HepG2 (cell line): Measurements from ENCODE around the gene CMIP. TPM values are rescaled to one million over a fixed set of nuclear protein-coding genes. Genes with fewer than 3 reads are reported as not detected.

Experiments
- ARNT2 ChIP-seq: sonication (generic); formaldehyde crosslinking; IDR thresholded peaks from 2 replicates; pipeline ENCODE4 v1.8.0; 2022; ENCODE audit warnings: mild to moderate bottlenecking, low read depth, missing genetic modification reagents, moderate library complexity
- ATF7 ChIP-seq, 2 experiments: fragments of 450-650 bp in 1 of 2; sonication (generic) in 1 of 2; formaldehyde crosslinking in 1 of 2; IDR thresholded peaks; 2 replicates each; pipeline versions ENCODE4 v1.4.0 to v1.6.1; 2016 to 2020; ENCODE audit warnings: antibody characterized with exemption in 1 of 2, mild to moderate bottlenecking in 1 of 2, missing genetic modification reagents in 1 of 2
- CENPT ChIP-seq: sonication (generic); formaldehyde crosslinking; IDR thresholded peaks from 2 replicates; pipeline ENCODE4 v1.8.0; 2022; ENCODE audit warnings: low read depth, mild to moderate bottlenecking, moderate library complexity, missing genetic modification reagents
- EED ChIP-seq: sonication (generic); formaldehyde crosslinking; IDR thresholded peaks from 2 replicates; pipeline ENCODE4 v1.5.0; 2020; ENCODE audit warnings: mild to moderate bottlenecking, missing genetic modification reagents
- FOXC1 ChIP-seq: sonication (generic); formaldehyde crosslinking; IDR thresholded peaks from 2 replicates; pipeline ENCODE4 v1.8.0; 2022; ENCODE audit warnings: mild to moderate bottlenecking, missing genetic modification reagents, borderline replicate concordance
- HDAC6 ChIP-seq: fragments of 200-600 bp; sonication (generic); IDR thresholded peaks from 2 replicates; pipeline ENCODE4 v1.7.0; 2017; ENCODE audit warnings: mild to moderate bottlenecking, antibody characterized with exemption, low read length, low read depth
- JUNB ChIP-seq: sonication (generic); formaldehyde crosslinking; IDR thresholded peaks from 2 replicates; pipeline ENCODE4 v1.8.0; 2022; ENCODE audit warnings: missing genetic modification reagents, mild to moderate bottlenecking, borderline replicate concordance
- NFE2L2 ChIP-seq: fragments of 150-350 bp; IDR thresholded peaks from 2 replicates; pipeline ENCODE4 v1.6.1; 2014; ENCODE audit warnings: low read length
- SP1 ChIP-seq, 2 experiments: fragments of 450-650 bp in 1 of 2; sonication (generic) in 1 of 2; formaldehyde crosslinking in 1 of 2; IDR thresholded peaks; 2 replicates each; pipeline versions ENCODE4 v1.4.0 to v1.6.1; 2016 to 2020; ENCODE audit warnings: missing genetic modification reagents in 1 of 2
- TCF7 ChIP-seq: sonication (generic); IDR thresholded peaks from 2 replicates; pipeline ENCODE4 v1.6.1; 2016; ENCODE audit warnings: antibody characterized with exemption, low read depth
- TCF7L2 ChIP-seq: IDR thresholded peaks from 2 replicates; pipeline ENCODE4 v1.6.1; 2011; ENCODE audit warnings: mild to moderate bottlenecking, low read depth, low read length, moderate library complexity
- ZNF33B ChIP-seq: sonication (generic); formaldehyde crosslinking; IDR thresholded peaks from 2 replicates; pipeline ENCODE4 v1.5.1; 2020; ENCODE audit warnings: mild to moderate bottlenecking, missing genetic modification reagents
- ZNF382 ChIP-seq: sonication (generic); formaldehyde crosslinking; IDR thresholded peaks from 2 replicates; pipeline ENCODE4 v1.5.0; 2020; ENCODE audit warnings: missing genetic modification reagents, mild to moderate bottlenecking, borderline replicate concordance
- ZNF441 ChIP-seq: sonication (generic); formaldehyde crosslinking; IDR thresholded peaks from 2 replicates; pipeline ENCODE4 v1.7.0; 2021; ENCODE audit warnings: missing genetic modification reagents, borderline replicate concordance
- ZNF496 ChIP-seq: sonication (generic); formaldehyde crosslinking; IDR thresholded peaks from 2 replicates; pipeline ENCODE4 v1.8.1; 2023; ENCODE audit warnings: mild to moderate bottlenecking, moderate library complexity, missing genetic modification reagents; ENCODE audit not compliant: insufficient replicate concordance
- ZNF501 ChIP-seq: sonication (generic); formaldehyde crosslinking; IDR thresholded peaks from 2 replicates; pipeline ENCODE4 v1.5.1; 2020; ENCODE audit warnings: mild to moderate bottlenecking, moderate library complexity, missing genetic modification reagents
- ZNF572 ChIP-seq: sonication (generic); formaldehyde crosslinking; IDR thresholded peaks from 2 replicates; pipeline ENCODE4 v1.5.1; 2020; ENCODE audit warnings: mild to moderate bottlenecking, missing genetic modification reagents
- ZNF589 ChIP-seq: sonication (generic); formaldehyde crosslinking; conservative IDR thresholded peaks from 2 replicates; pipeline ENCODE4 v1.8.0; 2022; ENCODE audit warnings: mild to moderate bottlenecking, moderate library complexity, missing genetic modification reagents
- ZNF772 ChIP-seq: sonication (generic); formaldehyde crosslinking; IDR thresholded peaks from 2 replicates; pipeline ENCODE4 v1.5.0; 2020; ENCODE audit warnings: mild to moderate bottlenecking, missing genetic modification reagents
- ZNF790 ChIP-seq: sonication (generic); formaldehyde crosslinking; IDR thresholded peaks from 2 replicates; pipeline ENCODE4 v1.8.0; 2022; ENCODE audit warnings: missing genetic modification reagents, mild to moderate bottlenecking, borderline replicate concordance
- ZSCAN20 ChIP-seq: sonication (generic); formaldehyde crosslinking; IDR thresholded peaks from 2 replicates; pipeline ENCODE4 v1.4.0; 2020; ENCODE audit warnings: missing genetic modification reagents, mild to moderate bottlenecking, borderline replicate concordance
- polyA plus RNA-seq, 8 experiments: library from polyadenylated mRNA; depleted of rRNA in 3 of 8; stranded (reverse) in 7 of 8; unstranded in 1 of 8; fragments of >200 nt; fragmentation: Illumina TruSeq in 4 of 8; extraction: Trizol in 4 of 8; gene quantifications; 2 replicates each; pipeline versions ENCODE4 v1.2.1 to v1.2.3, GENCODE V29; 2011 to 2016; ENCODE audit warnings: low read depth in 4 of 8, missing spikeins in 1 of 8, mixed read lengths in 1 of 8; ENCODE audit not compliant: insufficient read depth in 1 of 8
- total RNA-seq, 5 experiments: library from RNA; depleted of rRNA; stranded (reverse); fragments of >200 nt; fragmentation: Illumina TruSeq; extraction: Trizol; gene quantifications; 2 replicates each; pipeline ENCODE4 v1.2.3, GENCODE V29; 2016; ENCODE audit warnings: low read depth in 1 of 5
- TF ChIP-seq, protein P1 (sequence below): sonication (generic); formaldehyde crosslinking; IDR thresholded peaks from 2 replicates; pipeline ENCODE4 v1.5.1; 2020; ENCODE audit warnings: missing genetic modification reagents, mild to moderate bottlenecking, borderline replicate concordance
- TF ChIP-seq, protein P2 (sequence below): sonication (generic); formaldehyde crosslinking; IDR thresholded peaks from 2 replicates; pipeline ENCODE4 v1.8.1; 2023; ENCODE audit warnings: mild to moderate bottlenecking, moderate library complexity, missing genetic modification reagents
- TF ChIP-seq, protein P3 (sequence below): sonication (generic); formaldehyde crosslinking; IDR thresholded peaks from 2 replicates; pipeline ENCODE4 v1.9.0; 2021; ENCODE audit warnings: missing genetic modification reagents, mild to moderate bottlenecking, borderline replicate concordance

CMIP gene
- total and polyA plus RNA-seq, 2 of the 13 experiments (the other 11 are each of a cell fraction or from before 2014, with no cell fraction given), result 10.9 to 18.1 TPM

DNA sequence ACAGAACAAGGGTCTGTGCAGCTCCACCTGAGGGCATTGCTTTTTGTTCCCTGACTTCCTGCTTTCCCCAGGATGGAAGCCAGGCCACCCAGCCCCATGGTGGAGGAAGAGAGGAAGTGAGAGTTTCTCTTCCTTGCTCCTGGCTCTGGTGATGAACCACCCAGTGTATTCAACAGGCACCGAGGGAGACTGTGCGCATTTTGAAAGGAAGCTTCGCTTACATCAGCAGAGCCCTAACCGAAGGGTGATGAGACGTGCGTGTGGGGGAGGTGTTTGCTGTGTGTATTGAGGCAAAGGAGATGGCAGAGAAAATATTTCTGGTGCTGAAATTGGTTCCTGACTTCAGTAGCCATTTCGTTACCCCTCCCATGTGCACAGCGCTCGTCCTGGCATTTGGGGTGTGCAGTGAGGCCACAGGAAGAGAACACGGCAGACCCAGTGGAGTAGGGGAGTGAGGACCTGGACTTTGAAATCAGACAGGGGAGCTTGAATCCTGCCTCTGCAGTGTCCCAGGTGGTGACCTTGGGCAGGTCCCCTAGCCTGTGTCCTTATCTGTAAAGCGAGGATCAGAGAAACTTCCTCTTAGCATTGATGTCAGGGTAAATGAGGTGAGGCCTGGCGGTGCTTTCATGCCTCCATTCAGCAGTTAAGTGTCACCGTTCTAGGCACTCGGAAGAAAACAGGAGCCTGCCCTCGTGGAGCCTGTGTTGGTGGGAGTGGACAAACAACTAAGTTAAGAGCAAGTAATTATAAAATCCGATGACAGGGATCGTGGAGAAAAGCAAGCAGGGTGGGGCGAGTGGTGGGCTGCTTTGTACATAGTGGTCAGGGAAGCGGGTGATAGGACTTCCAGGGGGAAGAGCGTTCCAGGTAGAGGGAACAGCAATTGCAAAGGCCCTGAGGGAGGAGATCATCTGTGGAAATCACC is 7.4 kb downstream of the CMIP start (continued):
- TF ChIP-seq, protein P1, sequence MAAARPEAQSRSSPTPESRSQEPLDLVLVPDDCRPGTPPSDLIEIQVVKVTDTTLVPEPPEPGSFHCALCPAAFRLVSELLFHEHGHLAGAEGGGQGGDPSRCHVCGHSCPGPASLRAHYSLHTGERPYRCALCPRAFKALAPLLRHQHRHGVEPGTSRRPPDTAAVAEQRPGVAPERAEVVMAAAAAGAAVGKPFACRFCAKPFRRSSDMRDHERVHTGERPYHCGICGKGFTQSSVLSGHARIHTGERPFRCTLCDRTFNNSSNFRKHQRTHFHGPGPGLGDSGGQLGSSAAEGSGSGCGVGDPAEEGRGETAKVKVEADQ (CRISPR knock-in tag), result peak; percentile 87; the same call in 1 of the 2 replicates
- TF ChIP-seq FOXC1 (peak; percentile 62), ZNF790 (no peak), EED (peak; percentile 65), ATF7 (IDR thresholded peaks at IDR 0.05) (peak; percentile 26; the same call in 1 of the 2 replicates), ATF7 (CRISPR knock-in tag; IDR thresholded peaks at IDR 0.05) (peak; percentile 67; the same call in 1 of the 2 replicates), ZNF33B (CRISPR knock-in tag) (peak; percentile 21; the same call in 1 of the 2 replicates), ZSCAN20 (CRISPR knock-in tag) (no peak; the same call in 1 of the 2 replicates), ZNF441 (CRISPR knock-in tag) (peak; percentile 85; the same call in 1 of the 2 replicates), ZNF589 (CRISPR knock-in tag) (peak; percentile 80), NFE2L2 (no peak), TCF7L2 (peak; percentile 93), JUNB (no peak; the same call in 1 of the 2 replicates), ZNF496 (CRISPR knock-in tag) (no peak), ZNF572 (peak; percentile 71; the same call in 1 of the 2 replicates), ZNF501 (CRISPR knock-in tag) (peak; percentile 96), HDAC6 (no peak), ZNF382 (no peak), CENPT (CRISPR knock-in tag) (no peak), ARNT2 (CRISPR knock-in tag) (no peak; the same call in 1 of the 2 replicates), TCF7 (peak; percentile 99), SP1 (IDR thresholded peaks at IDR 0.05) (no peak), SP1 (CRISPR knock-in tag; IDR thresholded peaks at IDR 0.05) (no peak; the same call in 1 of the 2 replicates), ZNF772 (CRISPR knock-in tag) (peak; percentile 90)
- TF ChIP-seq, protein P2, sequence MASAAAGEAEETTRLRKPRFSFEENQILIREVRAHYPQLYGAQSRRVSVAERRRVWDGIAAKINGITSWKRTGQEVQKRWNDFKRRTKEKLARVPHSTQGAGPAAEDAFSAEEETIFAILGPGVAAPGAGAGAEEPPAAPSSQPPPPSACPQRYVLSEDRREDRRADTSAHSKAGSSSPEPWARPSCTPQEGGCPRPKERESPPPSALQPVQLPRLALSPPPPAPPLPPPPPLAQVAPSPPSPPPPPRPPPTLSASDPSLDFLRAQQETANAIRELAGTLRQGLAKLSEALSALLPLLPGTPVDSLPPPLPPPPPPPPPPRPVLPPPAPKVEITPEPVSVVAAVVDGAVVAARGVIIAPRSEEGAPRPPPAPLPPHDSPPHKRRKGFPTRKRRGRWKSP (CRISPR knock-in tag), result 0 out of 2 replicates have a peak, but pooled peaks have one; percentile 57
- TF ChIP-seq, protein P3, sequence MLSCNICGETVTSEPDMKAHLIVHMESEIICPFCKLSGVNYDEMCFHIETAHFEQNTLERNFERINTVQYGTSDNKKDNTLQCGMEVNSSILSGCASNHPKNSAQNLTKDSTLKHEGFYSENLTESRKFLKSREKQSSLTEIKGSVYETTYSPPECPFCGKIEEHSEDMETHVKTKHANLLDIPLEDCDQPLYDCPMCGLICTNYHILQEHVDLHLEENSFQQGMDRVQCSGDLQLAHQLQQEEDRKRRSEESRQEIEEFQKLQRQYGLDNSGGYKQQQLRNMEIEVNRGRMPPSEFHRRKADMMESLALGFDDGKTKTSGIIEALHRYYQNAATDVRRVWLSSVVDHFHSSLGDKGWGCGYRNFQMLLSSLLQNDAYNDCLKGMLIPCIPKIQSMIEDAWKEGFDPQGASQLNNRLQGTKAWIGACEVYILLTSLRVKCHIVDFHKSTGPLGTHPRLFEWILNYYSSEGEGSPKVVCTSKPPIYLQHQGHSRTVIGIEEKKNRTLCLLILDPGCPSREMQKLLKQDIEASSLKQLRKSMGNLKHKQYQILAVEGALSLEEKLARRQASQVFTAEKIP (CRISPR knock-in tag), result no peak
